HG02840 (cell line): ENCODE data around the gene PSMD14.
A peak's percentile ranks its signal among the peaks of the same experiment; 100 is the strongest.
"Not testable (repeated sequence)": the region's sequence is repeated elsewhere in the genome, so short reads cannot be mapped to it uniquely, and the experiment has no call there.

ENCODE experiments used
- ATAC-seq: cut with Tn5 transposase; IDR thresholded peaks from one replicate; pipeline ENCODE4 v1.9.1; 2021; ENCODE audit warnings: mild to moderate bottlenecking, moderate library complexity, moderate number of reproducible peaks; ENCODE audit not compliant: unreplicated experiment, low FRiP score

PSMD14 gene

GRCh38 chr2:161308178-161308955 lies at the start of gene PSMD14:
TSS of gene PSMD14 (plus strand) at chr2:161308425. CDS start at chr2:161318826, 10,401 bp downstream.
- ATAC-seq, result peak; percentile 98

GRCh38 chr2:161265874-161266273 lies 42.4 kb upstream of the PSMD14 start:
- no peak for ATAC-seq

- no peak for ATAC-seq
Observed at GRCh38 chr2:161269111-161269510, 39.1 kb upstream of the PSMD14 start.

- ATAC-seq, result no peak
Observed at GRCh38 chr2:161273038-161273760, 35.0 kb upstream of the PSMD14 start.

- not testable (repeated sequence) for ATAC-seq
Observed at GRCh38 chr2:161278564-161279229, 29.5 kb upstream of the PSMD14 start.

GRCh38 chr2:161279230-161279815 lies 28.9 kb upstream of the PSMD14 start:
- ATAC-seq, result not testable (repeated sequence)

- not testable (repeated sequence) for ATAC-seq
Observed at GRCh38 chr2:161280906-161281323, 27.3 kb upstream of the PSMD14 start.

- not testable (repeated sequence) for ATAC-seq
Observed at GRCh38 chr2:161281615-161282310, 26.5 kb upstream of the PSMD14 start.

GRCh38 chr2:161282311-161282644 lies 25.9 kb upstream of the PSMD14 start:
- ATAC-seq, result not testable (repeated sequence)

GRCh38 chr2:161283926-161284325 lies 24.3 kb upstream of the PSMD14 start:
- ATAC-seq, result no peak

- no peak for ATAC-seq
Observed at GRCh38 chr2:161303535-161304050, 4.6 kb upstream of the PSMD14 start.

GRCh38 chr2:161306919-161307318 lies 1.3 kb upstream of the PSMD14 start:
- no peak for ATAC-seq

GRCh38 chr2:161307676-161308075 lies 549 bp upstream of the PSMD14 start:
- no peak for ATAC-seq

GRCh38 chr2:161312996-161313395 lies 4.8 kb downstream of the PSMD14 start:
- ATAC-seq, result no peak

- no peak for ATAC-seq
Observed at GRCh38 chr2:161315380-161315779, 7.2 kb downstream of the PSMD14 start.

GRCh38 chr2:161316701-161317100 lies 8.5 kb downstream of the PSMD14 start:
- no peak for ATAC-seq

GRCh38 chr2:161321944-161322648 lies 13.9 kb downstream of the PSMD14 start:
- no peak for ATAC-seq

- ATAC-seq, result no peak
Observed at GRCh38 chr2:161324876-161325275, 16.7 kb downstream of the PSMD14 start.

- no peak for ATAC-seq
Observed at GRCh38 chr2:161327582-161327981, 19.4 kb downstream of the PSMD14 start.
